Measurements from ENCODE around the gene TMC8.
"Not testable (repeated sequence)": the region's sequence is repeated elsewhere in the genome, so short reads cannot be mapped to it uniquely, and the experiment has no call there.

The TMC8 gene

GRCh38 chr17:78154903-78155811, 24.6 kb downstream of the TMC8 start:
- no peak for DNase-seq (ENCODE audit: low read depth in 2 of 2)

- no peak for DNase-seq (ENCODE audit: low read depth in 2 of 2)
These were observed 29.1 kb downstream of the TMC8 start for GRCh38 chr17:78159575-78160158.

GRCh38 chr17:78163881-78164747, 33.5 kb downstream of the TMC8 start:
- no peak for DNase-seq (ENCODE audit: low read depth in 2 of 2)

GRCh38 chr17:78164748-78165607, 34.4 kb downstream of the TMC8 start:
- no peak for DNase-seq (ENCODE audit: low read depth in 2 of 2)

GRCh38 chr17:78166416-78166815, 35.8 kb downstream of the TMC8 start:
- no peak for DNase-seq (ENCODE audit: low read depth in 2 of 2)

GRCh38 chr17:78168242-78168902, 37.8 kb downstream of the TMC8 start, which contains the start of gene SYNGR2:
Gene SYNGR2 (plus strand): TSS chr17:78168581. CDS start chr17:78168617, 36 bp downstream.
- DNase-seq (ENCODE audit: low read depth in 2 of 2), result peak; percentile 76 to 89

GRCh38 chr17:78168903-78169793, 38.6 kb downstream of the TMC8 start:
- DNase-seq (ENCODE audit: low read depth in 2 of 2), result peak; percentile 44 to 52

GRCh38 chr17:78170692-78171590, 40.4 kb downstream of the TMC8 start:
- no peak for DNase-seq (ENCODE audit: low read depth in 2 of 2)

GRCh38 chr17:78171591-78172248, 41.1 kb downstream of the TMC8 start:
- DNase-seq (ENCODE audit: low read depth in 2 of 2), result not testable (repeated sequence)

- DNase-seq (ENCODE audit: low read depth in 2 of 2), result no peak
These were observed 41.9 kb downstream of the TMC8 start for GRCh38 chr17:78172249-78173051.

GRCh38 chr17:78173097-78173715, 42.6 kb downstream of the TMC8 start:
- DNase-seq (ENCODE audit: low read depth in 2 of 2), result no peak

GRCh38 chr17:78174346-78174869, 43.8 kb downstream of the TMC8 start:
- DNase-seq (ENCODE audit: low read depth in 2 of 2), result no peak

GRCh38 chr17:78174870-78175642, 44.5 kb downstream of the TMC8 start:
- DNase-seq (ENCODE audit: low read depth in 2 of 2), result no peak

GRCh38 chr17:78175643-78175981, 45.0 kb downstream of the TMC8 start:
- no peak for DNase-seq (ENCODE audit: low read depth in 2 of 2)

GRCh38 chr17:78176548-78177025, 46.0 kb downstream of the TMC8 start:
- DNase-seq (ENCODE audit: low read depth in 2 of 2), result peak; percentile 60 to 67

- DNase-seq (ENCODE audit: low read depth in 2 of 2), result no peak
These were observed 48.8 kb downstream of the TMC8 start for GRCh38 chr17:78179372-78179771.

Data from stimulated activated CD8-positive, alpha-beta memory T cell treated with anti-CD3 and anti-CD28 coated beads, Interleukin-2, amount 100 ng/mL, for 48 hours (primary cell).